ENCODE measurements around the gene MYO6. TPM values are rescaled to one million over a fixed set of nuclear protein-coding genes. Genes with fewer than 3 reads are reported as not detected.

MYO6 gene
- total RNA-seq, 4 donors from 2014 or later, result 22.1 to 27.7 (median 25.5) TPM

GRCh38 chr6:75745404-75745803 lies 3.6 kb upstream of the MYO6 start:
- no peak for TF ChIP-seq CTCF (IDR thresholded peaks at IDR 0.05; ENCODE audit: low read depth)

- TF ChIP-seq CTCF (IDR thresholded peaks at IDR 0.05; ENCODE audit: low read depth), result no peak
Measured at GRCh38 chr6:75746221-75746620, 2.8 kb upstream of the MYO6 start.

- no peak for TF ChIP-seq CTCF (IDR thresholded peaks at IDR 0.05; ENCODE audit: low read depth)
Measured at GRCh38 chr6:75747152-75747992, 1.7 kb upstream of the MYO6 start.

- TF ChIP-seq CTCF (IDR thresholded peaks at IDR 0.05; ENCODE audit: low read depth), result no peak
Measured at GRCh38 chr6:75748003-75748742, 866 bp upstream of the MYO6 start.

GRCh38 chr6:75751443-75751842 lies 2.4 kb downstream of the MYO6 start:
- TF ChIP-seq CTCF (IDR thresholded peaks at IDR 0.05; ENCODE audit: low read depth), result no peak

GRCh38 chr6:75752365-75752764 lies 3.3 kb downstream of the MYO6 start:
- no peak for TF ChIP-seq CTCF (IDR thresholded peaks at IDR 0.05; ENCODE audit: low read depth)

- TF ChIP-seq CTCF (IDR thresholded peaks at IDR 0.05; ENCODE audit: low read depth), result no peak
Measured at GRCh38 chr6:75755704-75756103, 6.7 kb downstream of the MYO6 start.

Measured in subcutaneous adipose tissue (tissue), 4 donors.